Activated CD8-positive, alpha-beta T cell treated with anti-CD3 and anti-CD28 coated beads for 36 hours (primary cell): ENCODE data around the gene TNFSF15. TPM values are rescaled to one million over a fixed set of nuclear protein-coding genes. Genes with fewer than 3 reads are reported as not detected.

Experiments
- ATAC-seq: fragments of 200-7000 bp; cut with Tn5 transposase; one replicate; pipeline ENCODE4 v1.10.0; 2021; ENCODE audit warnings: mild to moderate bottlenecking, moderate library complexity
- CTCF ChIA-PET: fragments of 350-600 bp; sonication (Branson Sonifier 250); formaldehyde crosslinking; loops from one replicate; lab custom pipeline; 2021; ENCODE audit warnings: antibody characterized with exemption; lab: Charles Lee
- POLR2A ChIA-PET: fragments of 350-600 bp; sonication (Branson Sonifier 250); formaldehyde crosslinking; loops from one replicate; lab custom pipeline; 2021; ENCODE audit warnings: antibody characterized with exemption; lab: Charles Lee
- DNase-seq: peaks from one replicate; pipeline ENCODE4 v3.0.0-alpha.2; 2020
- H3K27ac Mint-ChIP-seq: one replicate; pipeline ENCODE4 v1.8.0; 2021; ENCODE audit warnings: mild to moderate bottlenecking, mixed read lengths
- H3K27me3 Mint-ChIP-seq: one replicate; pipeline ENCODE4 v1.8.0; 2021; ENCODE audit warnings: mixed read lengths
- H3K36me3 Mint-ChIP-seq: one replicate; pipeline ENCODE4 v1.8.0; 2021; ENCODE audit warnings: low read depth, mixed read lengths
- H3K4me1 Mint-ChIP-seq: one replicate; pipeline ENCODE4 v1.8.0; 2021; ENCODE audit warnings: low read depth, mixed read lengths
- H3K4me3 Mint-ChIP-seq: one replicate; pipeline ENCODE4 v1.8.0; 2021; ENCODE audit warnings: mild to moderate bottlenecking, moderate library complexity, mixed read lengths
- H3K9me3 Mint-ChIP-seq: one replicate; pipeline ENCODE4 v1.8.0; 2021; ENCODE audit warnings: mixed read lengths
- intact Hi-C: fragments of 100-400 bp; cut with micrococcal nuclease; formaldehyde crosslinking; loops from one replicate; pipeline ENCODE4 v1.10.0; 2022
- total RNA-seq, 2 experiments: library from RNA; stranded (reverse); gene quantifications; one replicate each; pipeline ENCODE4 v1.2.3, GENCODE V29; 2021
- TF ChIP-seq, protein P1 (sequence below): fragments of 200-600 bp; IDR thresholded peaks from one replicate; pipeline ENCODE4 v1.8.0; 2022; ENCODE audit warnings: antibody characterized with exemption, mild to moderate bottlenecking

TNFSF15 gene
- total RNA-seq, 2 experiments from 2014 or later = 0.16 to 0.23 TPM

DNA sequence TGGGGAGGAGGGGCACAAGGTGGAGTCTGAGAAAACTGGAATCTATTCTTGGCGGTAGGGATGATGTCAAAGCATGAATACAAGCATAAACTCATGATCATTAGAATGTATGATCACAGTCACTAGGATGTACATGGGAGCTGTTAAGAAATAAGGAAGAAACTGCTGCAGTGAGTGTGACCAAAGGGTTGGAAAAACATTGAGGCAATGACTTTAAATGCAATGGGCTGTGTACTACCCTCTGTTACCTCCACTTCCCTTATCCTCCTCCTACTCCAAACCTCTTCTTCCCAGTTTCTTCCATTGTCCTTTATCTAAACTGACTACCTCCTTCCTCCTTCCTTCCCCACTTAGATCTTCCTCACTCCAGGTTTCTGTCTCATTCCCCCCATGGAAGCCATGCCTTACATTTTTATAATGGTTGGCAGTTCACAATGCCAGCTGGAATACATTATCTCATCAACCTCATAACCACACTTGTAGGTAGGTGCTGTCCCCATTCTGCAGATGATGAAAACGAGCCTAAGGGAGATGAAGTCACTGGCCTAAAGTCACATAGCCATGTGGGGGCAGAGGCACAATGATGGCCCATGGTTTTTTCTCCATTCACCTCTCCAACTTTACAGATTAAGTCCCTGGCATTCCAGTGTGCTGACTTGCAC lies 21.9 kb upstream of the TNFSF15 start:
- no peak overlapping the region for H3K4me3 Mint-ChIP-seq
- no peaks in the 10 kb centered on the region for H3K36me3 Mint-ChIP-seq
- ChIA-PET POLR2A (interaction anchor here (1.9 kb wide), 1 partner anchor 24 kb away, joined by 4 read pairs; no protein-coding TSS in a partner anchor), CTCF (interaction anchor here (1.6 kb wide), 1 partner anchor 33 kb away, joined by 4 read pairs; no protein-coding TSS in a partner anchor)
- intact Hi-C loops = no loop called here
- ATAC-seq (peak; percentile 96), DNase-seq (peak; percentile 56)
- peaks cover 29% of the 10 kb centered on the region for H3K4me1 Mint-ChIP-seq
- no peaks in the 10 kb centered on the region for H3K27me3 Mint-ChIP-seq
- TF ChIP-seq, protein P1, sequence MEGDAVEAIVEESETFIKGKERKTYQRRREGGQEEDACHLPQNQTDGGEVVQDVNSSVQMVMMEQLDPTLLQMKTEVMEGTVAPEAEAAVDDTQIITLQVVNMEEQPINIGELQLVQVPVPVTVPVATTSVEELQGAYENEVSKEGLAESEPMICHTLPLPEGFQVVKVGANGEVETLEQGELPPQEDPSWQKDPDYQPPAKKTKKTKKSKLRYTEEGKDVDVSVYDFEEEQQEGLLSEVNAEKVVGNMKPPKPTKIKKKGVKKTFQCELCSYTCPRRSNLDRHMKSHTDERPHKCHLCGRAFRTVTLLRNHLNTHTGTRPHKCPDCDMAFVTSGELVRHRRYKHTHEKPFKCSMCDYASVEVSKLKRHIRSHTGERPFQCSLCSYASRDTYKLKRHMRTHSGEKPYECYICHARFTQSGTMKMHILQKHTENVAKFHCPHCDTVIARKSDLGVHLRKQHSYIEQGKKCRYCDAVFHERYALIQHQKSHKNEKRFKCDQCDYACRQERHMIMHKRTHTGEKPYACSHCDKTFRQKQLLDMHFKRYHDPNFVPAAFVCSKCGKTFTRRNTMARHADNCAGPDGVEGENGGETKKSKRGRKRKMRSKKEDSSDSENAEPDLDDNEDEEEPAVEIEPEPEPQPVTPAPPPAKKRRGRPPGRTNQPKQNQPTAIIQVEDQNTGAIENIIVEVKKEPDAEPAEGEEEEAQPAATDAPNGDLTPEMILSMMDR = no peak
- no peaks in the 10 kb centered on the region for H3K9me3 Mint-ChIP-seq
- peak overlapping the region; percentile 64 for H3K27ac Mint-ChIP-seq

DNA sequence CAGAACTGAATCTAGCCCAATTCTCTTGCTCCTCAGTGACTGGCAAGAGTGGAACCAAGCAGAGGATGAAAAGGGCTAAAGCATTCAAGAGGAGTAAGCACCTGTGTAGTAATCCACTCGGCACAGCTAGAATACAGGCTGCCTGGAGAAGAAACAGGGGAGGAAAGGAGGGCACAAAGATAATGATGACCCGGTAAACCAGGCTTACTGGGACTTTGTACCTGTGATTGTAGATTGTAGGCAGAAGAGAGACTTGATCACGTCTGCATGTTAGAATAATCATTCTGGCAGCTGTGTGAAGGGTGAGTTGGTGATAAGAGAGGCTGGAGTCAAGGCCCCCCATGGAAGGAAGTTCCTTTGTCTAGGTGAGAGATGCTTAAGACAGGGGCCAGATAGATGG lies 20.6 kb upstream of the TNFSF15 start:
- TF ChIP-seq, protein P1 = no peak
- no peak for ATAC-seq
- H3K27me3 Mint-ChIP-seq = no peaks in the 10 kb centered on the region
- DNase-seq = no peak
- CTCF ChIA-PET = no interaction called here
- H3K4me3 Mint-ChIP-seq = no peak overlapping the region
- POLR2A ChIA-PET = no interaction called here
- peaks cover 36% of the 10 kb centered on the region for H3K4me1 Mint-ChIP-seq
- no peaks in the 10 kb centered on the region for H3K36me3 Mint-ChIP-seq
- H3K9me3 Mint-ChIP-seq = no peaks in the 10 kb centered on the region
- H3K27ac Mint-ChIP-seq = no peak overlapping the region
- intact Hi-C loops = no loop called here

DNA sequence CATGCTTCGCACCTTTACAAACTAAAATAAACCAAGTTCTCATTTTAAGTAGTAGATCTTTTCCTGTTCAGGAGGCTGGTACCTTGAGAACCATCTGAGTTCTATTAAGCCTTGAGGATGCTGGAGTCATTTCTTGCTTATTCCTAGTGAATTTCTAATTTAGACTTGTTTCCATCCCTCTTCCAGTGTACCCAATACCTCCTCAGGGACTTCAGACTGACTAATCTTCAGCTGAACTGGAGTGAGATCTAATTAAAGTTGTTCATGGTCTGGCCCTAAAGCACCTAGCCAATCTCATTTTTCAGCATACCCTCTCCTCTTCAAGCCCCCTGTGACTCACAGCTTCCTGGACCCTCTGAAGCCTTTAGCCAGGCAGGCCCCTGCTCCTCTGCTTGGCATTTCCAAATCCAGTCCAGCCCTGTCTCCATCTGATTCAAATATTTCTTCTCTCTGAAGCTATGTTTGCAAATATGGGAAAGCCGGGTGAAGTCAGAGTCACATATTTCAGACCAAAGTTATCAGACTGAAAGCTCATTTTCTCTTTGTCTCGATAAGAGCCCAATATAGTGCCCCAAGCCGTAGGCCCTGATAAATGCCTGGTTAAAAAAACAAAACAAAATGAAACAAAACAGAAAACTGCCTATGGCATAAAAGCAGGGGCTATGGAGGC lies 19.4 kb upstream of the TNFSF15 start:
- DNase-seq (no peak), ATAC-seq (no peak)
- TF ChIP-seq, protein P1 = no peak
- Mint-ChIP-seq H3K27me3 (no peaks in the 10 kb centered on the region), H3K4me1 (peaks cover 36% of the 10 kb centered on the region), H3K36me3 (no peaks in the 10 kb centered on the region), H3K9me3 (no peaks in the 10 kb centered on the region), H3K27ac (no peak overlapping the region), H3K4me3 (no peak overlapping the region)
- intact Hi-C loops = no loop called here
- POLR2A ChIA-PET = interaction anchor here (0.8 kb wide), 1 partner anchor 428 kb away, joined by 3 read pairs; no protein-coding TSS in a partner anchor
- CTCF ChIA-PET = interaction anchor here (0.8 to 3.1 kb wide), 3 partner anchors 9 to 13 kb away, joined by 3 to 9 read pairs (median 3); no protein-coding TSS in a partner anchor

DNA sequence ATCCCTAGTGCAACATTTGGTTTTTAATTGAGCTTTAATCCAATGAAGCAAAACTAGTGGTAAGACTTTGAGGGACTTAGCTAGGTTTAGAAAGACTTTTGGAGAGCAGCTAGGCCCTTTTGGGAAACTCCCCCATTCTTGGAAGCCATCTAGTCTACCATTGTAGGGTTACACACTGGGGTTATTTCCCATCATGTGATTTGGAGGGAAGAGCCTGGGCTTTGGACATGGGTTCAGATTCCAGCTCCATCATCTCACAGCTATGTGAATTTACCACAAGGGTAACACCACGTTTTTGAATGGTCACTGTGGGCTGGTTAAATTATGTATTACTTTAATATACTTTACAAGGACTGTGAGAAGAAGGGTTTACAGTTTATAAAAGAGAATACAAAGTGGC lies 18.3 kb upstream of the TNFSF15 start:
- Mint-ChIP-seq H3K9me3 (no peaks in the 10 kb centered on the region), H3K27me3 (no peaks in the 10 kb centered on the region), H3K4me1 (peaks cover 36% of the 10 kb centered on the region), H3K27ac (no peak overlapping the region), H3K36me3 (no peaks in the 10 kb centered on the region), H3K4me3 (no peak overlapping the region)
- TF ChIP-seq, protein P1 = no peak
- intact Hi-C loops = no loop called here
- no peak for DNase-seq
- CTCF ChIA-PET = interaction anchor here (1.2 to 4.5 kb wide), 4 partner anchors 12 to 142 kb away, joined by 3 to 18 read pairs (median 6); partner anchors contain the start of gene TEX48
- ATAC-seq = no peak
- POLR2A ChIA-PET = interaction anchor here (0.6 to 1.1 kb wide), 2 partner anchors 13 to 23 kb away, joined by 3 to 5 read pairs; no protein-coding TSS in a partner anchor
